ENCODE results near the gene OOSP3. TPM values are rescaled to one million over a fixed set of nuclear protein-coding genes. Genes with fewer than 3 reads are reported as not detected.

Gene OOSP3
- total RNA-seq, 1 donor from 2014 or later, result not detected

- Mint-ChIP-seq H3K9me3 (ENCODE audit: low read depth) (no peaks in the 10 kb centered on the region), H3K4me1 (ENCODE audit: low read depth) (no peaks in the 10 kb centered on the region), H3K36me3 (ENCODE audit: insufficient read depth) (no peaks in the 10 kb centered on the region), H3K4me3 (ENCODE audit: low read depth) (no peak within 1 kb of the TSS), H3K27ac (no peak within 1 kb of the TSS), H3K27me3 (no peaks in the 10 kb centered on the region)
- no peak for DNase-seq (ENCODE audit: low spot score, unreplicated experiment)
- TF ChIP-seq CTCF (IDR thresholded peaks at IDR 0.05; ENCODE audit: unreplicated experiment), result no peak
These were observed 59.5 kb downstream of the OOSP3 start, which contains the start of gene OOSP1 for GRCh38 chr11:59938132-59938531. Gene OOSP1, plus strand, starts transcription at chr11:59938432. Its CDS starts 23 bp downstream, at chr11:59938455.

DNA sequence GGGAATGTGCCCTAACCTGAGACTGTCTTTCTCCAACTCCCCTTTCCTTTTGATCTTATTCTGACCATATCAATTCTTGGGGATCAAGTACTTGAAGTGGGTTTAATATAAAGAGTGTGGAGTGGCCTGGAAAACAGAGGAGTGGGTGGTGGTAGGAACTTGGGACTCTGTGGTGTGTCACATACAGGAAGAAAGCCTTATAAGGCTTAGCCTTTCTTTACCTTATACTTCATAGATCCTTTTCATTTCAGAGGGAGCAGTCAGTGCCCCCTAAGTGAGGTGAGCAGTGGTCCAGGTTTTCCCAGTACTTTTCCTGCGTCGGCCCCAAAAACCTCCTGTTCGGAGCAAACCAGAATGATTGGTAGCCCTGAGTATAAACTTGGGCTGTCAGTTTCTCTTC lies 60.1 kb downstream of the OOSP3 start:
- no peak overlapping the region for H3K4me3 Mint-ChIP-seq (ENCODE audit: low read depth)
- DNase-seq (ENCODE audit: low spot score, unreplicated experiment), result no peak
- no peak overlapping the region for H3K27ac Mint-ChIP-seq
- H3K4me1 Mint-ChIP-seq (ENCODE audit: low read depth), result no peaks in the 10 kb centered on the region
- H3K27me3 Mint-ChIP-seq, result no peaks in the 10 kb centered on the region
- H3K9me3 Mint-ChIP-seq (ENCODE audit: low read depth), result peaks cover under 1% of the 10 kb centered on the region
- no peaks in the 10 kb centered on the region for H3K36me3 Mint-ChIP-seq (ENCODE audit: insufficient read depth)
- no peak for TF ChIP-seq CTCF (IDR thresholded peaks at IDR 0.05; ENCODE audit: unreplicated experiment)

- no peaks in the 10 kb centered on the region for H3K4me1 Mint-ChIP-seq (ENCODE audit: low read depth)
- no peak for DNase-seq (ENCODE audit: low spot score, unreplicated experiment)
- TF ChIP-seq CTCF (IDR thresholded peaks at IDR 0.05; ENCODE audit: unreplicated experiment), result no peak
- no peak overlapping the region for H3K27ac Mint-ChIP-seq
- no peak overlapping the region for H3K4me3 Mint-ChIP-seq (ENCODE audit: low read depth)
- H3K36me3 Mint-ChIP-seq (ENCODE audit: insufficient read depth), result no peaks in the 10 kb centered on the region
- no peaks in the 10 kb centered on the region for H3K27me3 Mint-ChIP-seq
- H3K9me3 Mint-ChIP-seq (ENCODE audit: low read depth), result peaks cover 3% of the 10 kb centered on the region
These were observed 60.9 kb downstream of the OOSP3 start for GRCh38 chr11:59939482-59939881.

DNA sequence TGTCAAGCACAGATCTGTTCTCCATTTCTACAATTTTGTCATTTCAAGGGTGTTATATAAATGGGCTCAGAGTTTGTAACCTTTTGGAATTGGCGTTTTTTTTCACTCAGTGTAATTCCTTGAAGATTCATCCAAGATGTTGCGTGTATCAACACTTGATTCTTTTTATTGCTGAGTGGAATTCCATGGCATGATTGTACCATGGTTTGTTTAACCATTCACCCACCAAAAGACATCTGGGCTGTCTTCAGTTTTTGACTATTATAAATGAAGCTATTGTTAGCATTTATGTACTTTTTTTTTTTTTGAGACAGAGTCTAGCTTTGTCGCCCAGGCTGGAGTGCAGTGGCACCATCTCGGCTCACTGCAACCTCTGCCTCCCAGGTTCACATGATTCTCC lies 62.5 kb downstream of the OOSP3 start:
- H3K27me3 Mint-ChIP-seq, result no peaks in the 10 kb centered on the region
- H3K4me3 Mint-ChIP-seq (ENCODE audit: low read depth), result no peak overlapping the region
- no peaks in the 10 kb centered on the region for H3K4me1 Mint-ChIP-seq (ENCODE audit: low read depth)
- no peaks in the 10 kb centered on the region for H3K36me3 Mint-ChIP-seq (ENCODE audit: insufficient read depth)
- no peak for DNase-seq (ENCODE audit: low spot score, unreplicated experiment)
- H3K27ac Mint-ChIP-seq, result no peak overlapping the region
- TF ChIP-seq CTCF (IDR thresholded peaks at IDR 0.05; ENCODE audit: unreplicated experiment), result no peak
- H3K9me3 Mint-ChIP-seq (ENCODE audit: low read depth), result peaks cover 3% of the 10 kb centered on the region

DNA sequence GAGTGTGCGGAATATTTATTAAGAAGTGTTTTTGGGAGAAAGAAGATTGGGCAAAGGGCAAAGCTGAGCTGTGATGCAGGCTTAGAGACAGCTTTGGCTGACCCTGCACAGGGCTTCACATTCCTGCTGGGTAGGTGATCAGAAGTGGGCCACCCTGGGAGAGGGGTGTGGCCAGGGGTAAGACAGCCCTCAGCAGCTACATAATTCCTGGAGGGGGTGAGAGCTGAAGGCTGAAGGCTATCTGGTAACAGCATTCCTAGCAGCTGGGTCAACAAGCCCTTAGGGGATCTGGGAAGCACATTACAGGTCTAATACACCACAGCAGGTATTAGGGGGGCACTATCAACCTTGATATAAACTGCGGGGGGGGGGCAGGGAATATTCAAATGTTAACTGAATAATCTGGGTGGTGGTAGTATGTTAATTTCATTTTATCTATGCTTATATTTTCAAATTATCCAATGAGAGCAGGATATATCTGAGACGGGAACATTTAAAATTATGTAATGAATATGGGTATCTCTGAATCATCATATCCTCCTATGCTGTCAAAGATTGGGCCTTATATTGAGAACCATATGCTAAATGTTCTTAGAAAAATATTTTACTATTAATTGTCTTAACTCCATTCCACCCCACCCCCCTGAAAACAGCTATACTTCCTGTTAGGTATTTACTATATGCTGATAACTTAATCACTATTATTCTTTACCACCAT lies 65.6 kb downstream of the OOSP3 start:
- no peak overlapping the region for H3K4me3 Mint-ChIP-seq (ENCODE audit: low read depth)
- peaks cover 3% of the 10 kb centered on the region for H3K9me3 Mint-ChIP-seq (ENCODE audit: low read depth)
- no peak for TF ChIP-seq CTCF (IDR thresholded peaks at IDR 0.05; ENCODE audit: unreplicated experiment)
- H3K27me3 Mint-ChIP-seq, result no peaks in the 10 kb centered on the region
- no peak for DNase-seq (ENCODE audit: low spot score, unreplicated experiment)
- H3K4me1 Mint-ChIP-seq (ENCODE audit: low read depth), result no peaks in the 10 kb centered on the region
- no peak overlapping the region for H3K27ac Mint-ChIP-seq
- no peaks in the 10 kb centered on the region for H3K36me3 Mint-ChIP-seq (ENCODE audit: insufficient read depth)
